ENCODE data around the gene AKAP13.

AKAP13 gene

DNA sequence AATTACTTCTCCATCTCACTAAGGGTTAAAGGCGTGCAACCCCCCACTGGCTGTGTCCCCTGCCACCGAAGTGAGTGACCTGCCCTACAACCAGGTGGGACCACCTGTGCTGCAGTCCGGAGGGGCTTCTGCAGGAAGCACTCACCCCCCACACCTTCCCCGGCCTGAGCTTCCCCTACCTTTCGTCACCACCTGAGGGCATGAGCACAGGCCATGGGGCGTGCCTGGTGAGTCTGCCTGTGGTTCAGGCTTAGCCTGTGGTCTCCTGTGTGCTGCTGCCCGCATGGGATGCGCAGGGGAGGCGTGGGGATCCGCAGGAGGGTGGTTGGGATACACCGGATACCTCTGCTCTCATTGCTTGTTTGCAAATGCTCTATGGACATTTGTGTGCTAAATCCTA lies 368.3 kb downstream of the AKAP13 start:
- no peak for DNase-seq

DNA sequence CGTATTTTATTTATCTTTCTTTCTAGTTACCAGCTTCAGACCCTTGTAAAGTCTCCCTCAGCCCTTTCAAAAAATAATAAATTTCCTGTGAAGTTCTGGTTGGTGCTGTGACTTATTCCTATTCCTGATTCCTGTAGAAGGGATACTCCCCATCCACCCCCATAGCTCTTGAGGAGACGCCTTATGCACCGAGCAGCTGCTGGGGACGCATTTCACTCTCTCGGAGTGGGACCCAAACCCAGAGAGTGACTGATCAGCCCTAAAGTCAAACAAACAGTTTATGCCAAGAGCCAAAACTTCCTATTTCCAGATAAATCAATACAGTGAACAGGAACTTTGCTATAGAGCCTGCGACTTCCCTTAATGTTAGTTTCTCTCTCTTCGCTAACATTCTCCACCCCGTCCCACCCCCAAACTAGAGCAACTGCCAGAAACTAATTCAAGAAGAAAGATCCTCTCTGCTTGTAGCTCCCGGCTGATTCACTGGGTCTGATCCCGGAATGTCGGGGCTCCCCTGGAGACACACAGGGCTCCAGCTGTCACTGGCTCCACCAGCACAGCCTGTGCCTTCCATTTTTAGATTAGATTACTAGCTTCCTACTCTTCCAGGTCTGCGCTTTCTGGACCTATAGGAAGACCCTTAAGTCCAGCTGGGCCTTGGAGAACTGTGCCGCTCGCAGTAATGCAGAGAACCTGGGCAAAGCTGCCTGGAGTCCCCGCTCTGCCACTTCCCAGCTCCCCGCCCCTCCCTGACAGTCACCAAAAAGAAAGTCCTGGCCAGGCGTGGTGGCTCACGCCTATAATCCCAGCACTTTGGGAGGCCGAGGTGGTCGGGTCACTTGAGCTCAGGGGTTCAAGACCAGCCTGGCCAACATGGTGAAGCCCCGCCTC lies 369.1 kb downstream of the AKAP13 start:
- DNase-seq, result no peak

DNA sequence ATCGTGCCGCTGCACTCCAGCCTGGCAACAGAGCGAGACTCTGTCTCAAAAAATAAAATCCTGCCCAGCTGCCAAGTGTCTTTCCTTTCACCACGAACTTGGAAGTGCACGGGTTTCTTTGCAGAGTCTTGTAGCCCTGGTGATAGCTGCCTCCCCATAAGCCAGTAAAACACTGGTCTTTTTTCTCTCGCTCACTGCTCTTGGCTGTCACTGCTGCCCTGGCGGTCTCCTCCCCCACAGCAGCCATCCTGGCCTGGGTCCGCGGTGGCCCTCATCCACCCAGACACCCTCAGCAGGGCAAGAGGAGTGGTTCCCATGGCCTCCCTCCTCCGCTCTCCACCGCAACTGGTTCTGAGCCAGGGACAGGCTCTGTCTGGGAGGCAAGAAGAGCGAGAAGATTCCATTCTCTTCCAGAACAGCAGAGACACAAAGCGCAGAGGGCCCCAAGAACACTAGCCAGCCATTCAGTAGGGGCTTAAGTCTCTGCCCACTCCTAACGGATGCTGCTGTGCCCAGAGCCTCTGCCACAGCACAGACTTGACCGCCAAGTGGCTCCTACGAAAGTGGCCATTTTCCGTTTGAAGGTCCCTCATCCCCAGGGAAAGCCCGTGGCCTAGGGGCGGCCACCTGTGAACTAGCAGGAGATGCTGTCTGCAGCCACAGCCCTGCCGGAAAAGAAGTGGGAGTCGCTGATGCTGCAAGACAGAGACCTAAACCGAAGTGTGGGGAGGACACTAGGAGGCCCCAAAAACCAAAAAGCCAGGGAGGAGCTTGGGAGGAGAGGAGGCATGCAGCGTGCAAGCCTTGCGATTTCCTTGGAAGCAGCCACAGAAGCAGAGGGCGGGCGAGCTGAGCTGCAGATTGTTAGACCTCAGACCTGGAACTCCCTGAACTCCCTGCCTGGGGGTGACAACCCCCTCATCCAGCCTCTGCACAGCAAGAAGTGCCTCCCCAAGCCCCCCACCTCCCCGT lies 370.2 kb downstream of the AKAP13 start:
- no peak for DNase-seq

DNA sequence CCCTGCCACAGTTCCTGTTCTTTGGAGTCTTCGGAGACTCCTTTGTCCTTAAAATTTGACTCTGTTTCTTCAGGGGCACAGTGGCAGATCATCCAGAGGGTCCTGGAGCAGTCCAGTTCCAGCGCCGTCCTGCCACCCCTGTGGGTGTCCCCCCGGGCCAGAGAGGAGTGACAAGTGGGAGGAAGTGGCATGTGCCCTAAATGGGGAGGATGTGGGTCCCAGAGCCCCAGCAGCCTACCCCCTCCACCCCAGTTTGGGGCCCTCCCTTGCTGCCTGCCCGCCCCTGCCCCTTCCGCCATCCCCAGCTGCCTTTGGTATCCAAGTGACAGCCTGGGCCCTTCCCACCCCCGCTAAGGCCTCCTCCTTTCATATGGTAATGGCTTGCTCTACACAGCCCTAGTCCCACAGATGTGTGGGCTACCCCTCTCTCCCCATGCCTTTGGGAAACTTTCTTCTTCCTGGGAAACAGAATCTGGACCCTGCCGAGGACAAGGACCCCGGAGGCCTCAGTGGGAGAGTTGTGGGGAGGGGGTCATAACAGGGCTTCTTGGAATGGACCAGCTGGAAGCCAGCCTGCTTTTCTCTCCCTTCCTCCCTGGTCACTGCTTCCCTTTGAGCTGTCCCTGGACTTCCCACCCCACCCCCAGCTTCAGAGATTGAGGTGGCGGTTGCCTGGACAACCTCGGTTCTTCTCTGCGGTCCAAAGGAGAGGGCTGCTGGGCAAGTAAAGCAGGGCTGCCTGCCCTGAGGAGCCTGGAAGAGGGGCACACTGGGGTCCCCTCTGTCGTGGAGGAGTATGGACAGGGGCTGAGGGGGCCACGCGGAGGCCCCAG lies 371.1 kb downstream of the AKAP13 start:
- no peak for DNase-seq

DNA sequence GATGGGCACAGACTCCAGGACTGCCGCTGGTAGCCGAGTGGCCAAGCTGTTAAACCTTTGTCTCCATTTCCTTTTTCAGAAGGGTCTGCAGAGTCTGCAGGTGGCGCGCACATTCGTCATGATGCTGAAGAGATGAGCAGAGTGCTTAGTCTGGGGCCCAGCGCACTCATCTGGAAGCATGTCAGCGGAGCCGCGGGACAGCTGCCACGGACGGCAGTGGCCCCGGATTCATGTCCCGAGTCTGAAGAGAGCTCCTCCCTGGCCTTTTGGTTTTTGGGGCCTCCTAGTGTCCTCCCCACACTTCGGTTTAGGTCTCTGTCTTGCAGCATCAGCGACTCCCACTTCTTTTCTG lies 371.7 kb downstream of the AKAP13 start:
- DNase-seq, result no peak

DNA sequence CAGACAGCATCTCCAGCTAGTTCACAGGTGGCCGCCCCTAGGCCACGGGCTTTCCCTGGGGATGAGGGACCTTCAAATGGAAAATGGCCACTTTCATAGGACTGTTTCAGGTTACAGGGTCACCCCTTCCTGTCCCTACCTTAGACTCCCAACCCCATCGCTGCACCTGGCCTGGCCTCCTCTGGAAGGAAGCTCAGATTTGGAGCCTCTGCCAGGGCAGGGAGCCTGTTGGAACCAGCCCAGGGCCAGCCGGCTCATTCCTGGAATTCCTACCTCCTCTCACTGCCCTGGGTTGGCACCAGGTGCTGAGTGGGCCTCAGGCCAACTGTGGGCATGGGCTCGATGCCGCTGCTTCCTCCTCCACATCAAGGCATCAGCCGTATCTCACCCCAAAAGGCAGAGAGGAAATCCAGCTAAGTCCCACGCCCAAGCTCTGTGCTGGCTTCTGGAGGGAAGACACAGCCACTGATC lies 372.1 kb downstream of the AKAP13 start:
- DNase-seq, result no peak

DNA sequence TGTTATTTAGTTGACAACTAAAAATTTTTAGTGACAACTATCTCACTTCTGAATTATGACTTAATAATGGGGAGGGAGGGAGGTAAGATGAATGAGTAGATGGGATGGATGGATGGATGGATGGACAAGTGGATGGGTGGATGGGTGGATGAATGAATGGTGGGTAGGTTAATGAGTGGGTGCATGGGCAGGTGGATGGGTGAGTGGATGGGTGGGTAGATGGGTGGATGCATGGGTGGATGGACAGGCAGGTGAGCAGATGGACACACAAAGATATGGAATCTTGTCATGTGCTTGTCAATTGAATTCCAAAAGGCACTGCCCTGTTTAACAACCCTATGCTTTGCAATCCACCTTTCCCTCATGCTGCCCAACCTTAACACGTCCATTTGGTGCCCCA lies 372.9 kb downstream of the AKAP13 start:
- DNase-seq, result no peak

DNA sequence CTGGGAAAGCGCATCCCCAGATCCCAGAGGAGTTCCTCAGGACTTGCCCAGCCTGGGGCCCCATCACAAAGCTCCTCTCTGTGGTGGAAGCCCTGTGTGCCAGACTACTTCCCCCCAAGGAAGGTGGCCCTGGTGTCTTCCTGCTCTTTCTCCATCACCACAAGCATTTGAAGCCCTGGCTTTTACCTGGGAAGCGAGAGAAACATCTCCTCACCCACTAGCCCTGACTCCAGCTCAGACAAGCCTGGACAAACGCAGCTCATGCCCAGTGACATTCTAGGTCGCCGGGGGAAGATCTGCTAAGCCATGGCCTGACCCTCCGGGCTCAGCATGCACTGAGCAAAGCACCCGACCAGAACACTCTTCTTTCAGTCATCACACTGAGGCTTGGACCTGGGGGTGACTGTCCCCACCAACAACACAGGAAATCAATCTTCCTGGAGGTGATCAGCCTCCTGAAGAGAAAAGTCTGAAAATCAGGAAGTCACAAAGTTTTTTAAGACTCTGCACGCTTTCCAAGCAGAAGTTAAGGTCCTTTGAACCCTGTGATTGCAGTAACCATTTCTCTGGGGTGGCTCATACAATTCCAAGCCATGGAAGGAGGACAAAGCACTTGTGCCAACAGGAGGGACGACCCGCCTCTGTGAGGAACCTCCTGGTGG lies 373.5 kb downstream of the AKAP13 start:
- no peak for DNase-seq

DNA sequence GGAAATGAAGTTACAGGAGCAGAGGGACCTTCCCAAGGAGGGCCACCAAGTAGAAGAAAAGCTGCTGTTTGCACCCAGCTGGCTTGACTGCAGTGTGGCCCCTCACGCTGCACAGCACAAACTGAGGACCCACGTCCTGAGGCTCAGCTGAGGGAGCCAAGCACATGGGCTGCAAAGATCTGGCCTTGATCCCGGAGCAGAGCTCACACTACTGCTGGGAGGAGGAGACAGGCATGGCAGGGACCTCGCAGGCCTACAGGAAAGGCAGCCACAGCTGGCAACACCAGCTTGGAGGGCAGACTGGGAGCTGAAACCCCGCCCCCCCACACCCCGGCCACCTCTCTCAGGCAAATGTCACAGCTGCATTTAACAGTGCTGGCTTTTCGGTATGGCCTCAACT lies 374.6 kb downstream of the AKAP13 start:
- DNase-seq, result no peak

DNA sequence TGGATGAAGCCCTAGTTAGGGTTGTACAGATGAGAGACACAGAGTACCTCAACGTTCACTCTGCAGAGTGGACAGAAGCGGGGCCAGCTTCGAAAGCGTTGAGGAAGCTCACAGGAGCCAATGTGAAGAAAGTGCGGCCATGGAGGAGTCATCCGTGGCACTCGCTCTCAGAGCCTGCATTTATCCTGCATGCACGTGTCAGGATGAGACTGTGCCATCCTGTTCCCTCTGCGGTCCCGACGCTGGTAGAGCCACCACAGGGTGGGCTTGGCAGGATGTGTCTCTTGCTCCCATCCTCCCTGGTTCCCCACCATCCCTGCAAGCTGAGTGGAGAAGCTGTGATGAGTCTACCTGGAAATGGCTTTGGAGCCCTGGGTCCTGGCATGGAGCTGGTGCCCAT lies 375.1 kb downstream of the AKAP13 start:
- no peak for DNase-seq

DNA sequence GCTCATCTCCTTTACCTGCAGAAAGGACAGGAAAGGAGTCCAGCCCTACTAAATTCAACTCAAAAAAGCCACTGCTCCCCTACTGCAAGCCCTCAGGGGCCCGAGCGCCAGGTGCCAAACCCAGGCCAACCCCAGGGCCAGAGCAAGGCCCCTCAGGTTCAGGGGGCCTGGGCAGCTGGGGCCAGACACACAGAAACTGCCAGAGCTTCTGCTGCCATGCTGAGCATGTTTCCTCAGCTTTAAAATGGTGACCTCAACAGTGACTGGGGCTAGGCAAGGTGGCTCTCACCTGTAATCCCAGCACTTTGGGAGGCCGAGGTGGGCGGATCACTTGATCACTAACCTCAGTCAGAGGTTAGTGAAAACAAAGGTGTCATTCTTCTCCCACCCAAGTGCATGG lies 375.5 kb downstream of the AKAP13 start:
- DNase-seq, result no peak

DNA sequence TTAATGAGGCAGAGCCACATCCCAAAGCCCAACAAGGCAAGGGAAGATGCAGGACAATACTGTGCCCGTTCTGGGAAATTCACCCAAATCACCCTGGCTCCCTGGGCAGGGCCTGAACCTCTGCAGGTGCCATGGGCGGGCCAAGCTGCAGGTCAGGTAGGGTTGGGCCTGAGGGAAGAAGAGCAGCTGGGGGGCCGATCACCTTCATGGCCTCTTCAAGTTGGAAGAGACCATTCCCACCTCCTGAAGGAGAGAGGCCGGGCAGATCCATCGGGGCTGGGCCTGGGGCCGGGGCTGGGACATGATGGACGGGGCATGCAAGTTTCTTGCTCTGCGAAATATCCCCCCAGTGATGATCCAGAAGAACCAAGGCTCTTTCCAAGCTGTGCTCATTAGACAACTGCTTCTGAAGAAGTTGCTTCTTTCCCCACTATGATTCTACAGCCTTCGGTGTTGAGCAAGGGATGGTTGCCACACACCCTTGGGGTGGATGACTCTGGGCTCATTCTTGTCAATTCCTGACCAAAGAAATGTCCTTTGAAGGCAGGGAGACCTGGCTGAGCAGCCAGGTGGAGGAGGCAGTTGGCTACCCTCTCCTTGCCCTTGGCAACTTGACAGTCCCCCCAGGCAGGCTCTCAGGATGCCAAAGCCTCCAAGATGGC lies 376.1 kb downstream of the AKAP13 start:
- DNase-seq, result no peak

DNA sequence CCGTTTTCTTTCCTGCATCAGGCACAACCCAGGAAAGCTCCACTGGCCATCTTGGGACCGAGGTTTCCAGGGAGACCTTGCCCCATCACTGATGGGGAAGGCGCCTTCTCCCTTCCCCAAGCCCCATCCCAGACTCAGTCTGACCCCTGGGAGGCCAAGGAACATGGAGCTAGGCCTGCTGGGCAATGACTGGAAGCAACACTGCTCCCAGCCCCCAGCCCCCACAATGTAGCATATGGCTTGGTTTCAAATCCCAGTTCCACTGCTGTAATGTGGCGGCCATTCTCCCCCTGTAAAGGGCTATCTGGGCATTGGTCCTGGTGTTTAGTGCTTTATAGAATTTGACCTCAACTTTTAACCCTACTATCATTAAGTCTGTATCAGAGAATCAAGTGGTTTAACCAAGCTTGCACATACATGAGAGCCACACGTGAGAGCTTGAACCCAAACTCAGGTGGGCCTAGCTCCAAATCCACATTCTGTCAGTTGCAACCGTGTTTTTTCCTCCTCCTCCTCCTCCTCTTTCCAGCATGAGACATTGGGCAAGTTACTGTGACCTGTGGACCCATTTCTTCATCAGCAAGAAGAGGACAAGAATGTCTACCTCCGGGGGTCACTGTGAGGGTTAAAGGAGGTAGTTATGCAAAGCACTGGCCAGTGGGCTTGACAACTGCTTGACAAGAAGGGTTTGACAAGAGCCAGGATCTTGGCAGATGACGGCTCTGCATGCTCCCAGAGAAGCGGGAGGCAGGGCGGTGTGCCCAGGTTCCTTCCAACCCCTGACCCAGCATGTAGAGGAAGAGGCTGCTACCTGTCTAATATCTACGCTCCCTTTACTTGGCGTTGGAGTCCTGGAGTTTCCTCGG lies 376.9 kb downstream of the AKAP13 start:
- no peak for DNase-seq

DNA sequence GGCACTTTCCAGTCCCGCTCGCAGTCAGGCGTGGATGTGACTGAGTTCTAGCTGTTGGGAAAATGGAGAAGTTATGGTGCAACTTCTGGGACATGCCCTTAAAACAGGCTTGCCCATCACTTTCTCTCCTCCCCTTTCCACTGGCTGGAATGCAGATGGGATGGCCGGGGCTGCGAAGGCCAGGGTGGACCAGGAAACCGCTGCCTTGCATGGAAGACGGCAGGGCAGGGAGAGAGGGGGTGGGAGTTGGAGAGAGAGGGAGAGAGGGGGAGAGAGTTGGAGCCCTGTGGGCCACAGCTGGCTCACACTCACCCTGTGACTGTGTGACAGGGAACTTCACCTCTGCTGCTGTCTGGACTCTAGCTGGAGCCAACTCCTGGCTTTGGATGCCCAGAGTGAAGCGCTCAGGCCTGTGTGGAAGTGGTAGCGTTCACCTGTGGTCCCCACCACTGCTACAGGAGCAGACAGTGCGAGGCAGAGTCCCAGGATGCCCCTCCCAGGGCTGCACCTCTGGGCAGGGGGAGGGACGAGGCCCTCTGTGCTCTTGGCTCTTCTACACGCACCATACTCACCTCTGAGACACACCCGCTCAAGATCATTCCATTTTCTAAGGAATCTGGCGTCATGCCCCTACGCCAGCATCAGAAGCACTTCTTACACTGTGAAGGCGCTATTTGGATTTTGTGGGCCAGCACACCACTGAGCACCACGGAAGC lies 377.7 kb downstream of the AKAP13 start:
- DNase-seq, result no peak

DNA sequence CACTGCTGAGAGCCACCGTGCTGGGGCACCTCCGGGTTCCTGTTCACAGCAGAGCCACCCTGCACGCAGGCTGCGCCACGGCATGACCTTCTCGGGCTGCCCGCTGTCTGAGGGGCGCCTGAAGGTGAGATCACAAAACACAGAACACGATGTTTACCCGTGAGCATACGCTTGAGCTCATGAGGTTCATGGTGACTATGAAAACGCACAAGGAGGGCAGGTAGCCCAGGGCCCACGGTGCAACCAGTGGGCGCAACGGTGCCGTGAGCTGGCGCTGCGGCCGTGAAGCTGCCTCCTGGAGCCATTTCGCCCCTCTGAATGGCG lies 378.2 kb downstream of the AKAP13 start:
- DNase-seq, result no peak

DNA sequence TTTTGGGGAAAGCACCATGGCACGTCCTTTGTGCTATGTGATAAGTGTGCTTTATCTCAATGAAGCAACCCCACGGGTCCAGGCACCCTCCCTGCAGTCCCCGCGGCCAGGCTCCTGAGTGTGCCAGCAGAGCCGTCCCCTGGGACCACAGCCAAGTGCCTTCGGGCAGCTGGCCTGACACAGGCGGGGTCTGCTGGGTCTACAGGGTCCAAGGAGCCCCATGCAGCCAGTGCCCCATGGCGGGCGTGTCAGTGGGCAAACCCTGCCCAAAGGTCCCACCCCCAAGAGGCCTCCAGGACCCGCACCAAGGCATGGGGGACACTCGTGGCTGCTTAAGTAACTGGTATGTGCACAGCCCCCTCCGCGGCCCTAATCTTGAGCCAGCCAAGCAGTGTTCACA lies 379.0 kb downstream of the AKAP13 start:
- no peak for DNase-seq

DNA sequence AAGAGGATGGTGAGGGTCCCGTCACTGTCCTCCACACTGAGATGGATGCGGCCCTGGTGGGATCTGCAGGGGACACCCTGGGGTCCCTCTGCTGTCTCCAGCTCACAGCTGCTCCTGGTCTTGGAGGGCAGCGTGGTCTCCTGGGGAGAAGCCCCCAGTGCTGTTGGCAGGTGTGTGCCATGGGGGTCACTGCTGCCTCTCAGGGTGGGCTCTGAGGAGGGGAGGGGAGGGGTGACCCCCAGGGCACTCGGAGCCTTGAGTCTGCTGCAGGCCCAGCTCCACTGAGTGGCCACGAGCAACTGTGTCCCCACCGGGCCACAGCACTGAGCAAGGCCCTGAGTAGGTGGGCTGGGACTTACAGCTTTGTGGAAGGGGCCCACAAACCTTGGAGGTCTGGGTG lies 379.6 kb downstream of the AKAP13 start:
- no peak for DNase-seq

DNA sequence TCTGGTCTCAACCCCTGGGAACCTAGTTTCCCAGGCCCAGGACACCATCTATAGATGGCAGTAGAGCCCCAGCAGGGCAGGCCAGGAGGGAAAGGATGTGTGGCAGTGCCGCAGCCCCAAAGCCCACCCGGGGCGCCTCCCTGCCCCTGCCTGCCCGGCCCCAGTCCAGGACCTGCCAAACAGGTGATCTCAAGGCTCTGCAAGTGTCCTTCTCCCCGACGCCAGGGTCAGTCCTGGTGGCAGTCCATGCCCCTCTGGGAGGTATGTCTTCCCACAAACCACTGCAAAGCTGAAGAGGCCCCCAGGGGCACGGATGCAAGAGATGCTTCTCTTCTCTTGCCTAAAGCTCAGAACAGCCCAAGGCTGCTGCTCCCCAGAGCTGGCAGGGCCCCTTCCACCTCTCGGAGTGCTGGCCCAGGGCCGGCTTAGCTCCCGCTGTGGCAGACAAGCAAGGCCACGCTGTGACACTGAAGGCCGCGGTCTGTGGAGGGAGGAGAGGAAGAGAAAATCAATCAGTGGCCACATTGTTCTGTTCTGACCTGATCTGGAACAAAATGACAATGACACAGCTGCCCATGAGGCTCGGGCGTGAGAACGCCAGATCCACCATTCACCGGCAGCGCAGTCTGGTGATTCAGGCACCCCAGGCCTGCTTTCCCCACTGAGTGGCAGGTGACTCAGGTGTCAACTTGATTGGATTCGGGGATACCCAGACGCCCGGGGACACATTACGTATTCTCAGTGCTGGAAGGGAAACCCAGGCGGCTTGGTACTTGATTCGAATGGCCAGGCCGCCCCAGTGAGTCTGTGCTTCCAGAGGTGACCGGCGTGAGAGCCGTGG lies 380.3 kb downstream of the AKAP13 start:
- DNase-seq, result no peak

DNA sequence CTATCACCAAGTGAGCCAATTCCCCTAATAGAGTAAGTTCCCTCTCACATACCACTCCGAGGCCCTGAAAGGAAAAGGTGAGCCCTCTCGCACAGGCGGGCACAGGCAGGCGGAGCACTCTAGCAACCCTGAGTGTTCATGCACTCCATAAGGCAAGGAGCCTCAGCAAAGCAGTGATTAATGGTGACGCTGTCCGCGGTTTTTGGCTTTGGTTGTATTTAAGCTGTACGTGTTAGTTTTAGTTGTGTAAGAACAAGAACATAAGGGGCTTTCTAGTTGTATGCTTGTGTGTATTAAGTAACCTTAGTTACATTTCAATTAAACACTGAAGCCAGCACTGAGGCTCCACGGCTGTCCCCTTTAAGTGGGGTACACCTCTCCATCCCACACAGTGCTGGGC lies 381.2 kb downstream of the AKAP13 start:
- DNase-seq, result no peak

Measured in NCI-H1105 (cell line).